Measurements from ENCODE around the gene ABCA7. TPM values are rescaled to one million over a fixed set of nuclear protein-coding genes. Genes with fewer than 3 reads are reported as not detected.

ABCA7 gene
- total and polyA plus RNA-seq, 2 of the 13 experiments (the other 11 are each of a cell fraction or from before 2014, with no cell fraction given), result 4.4 to 32.4 TPM

DNA sequence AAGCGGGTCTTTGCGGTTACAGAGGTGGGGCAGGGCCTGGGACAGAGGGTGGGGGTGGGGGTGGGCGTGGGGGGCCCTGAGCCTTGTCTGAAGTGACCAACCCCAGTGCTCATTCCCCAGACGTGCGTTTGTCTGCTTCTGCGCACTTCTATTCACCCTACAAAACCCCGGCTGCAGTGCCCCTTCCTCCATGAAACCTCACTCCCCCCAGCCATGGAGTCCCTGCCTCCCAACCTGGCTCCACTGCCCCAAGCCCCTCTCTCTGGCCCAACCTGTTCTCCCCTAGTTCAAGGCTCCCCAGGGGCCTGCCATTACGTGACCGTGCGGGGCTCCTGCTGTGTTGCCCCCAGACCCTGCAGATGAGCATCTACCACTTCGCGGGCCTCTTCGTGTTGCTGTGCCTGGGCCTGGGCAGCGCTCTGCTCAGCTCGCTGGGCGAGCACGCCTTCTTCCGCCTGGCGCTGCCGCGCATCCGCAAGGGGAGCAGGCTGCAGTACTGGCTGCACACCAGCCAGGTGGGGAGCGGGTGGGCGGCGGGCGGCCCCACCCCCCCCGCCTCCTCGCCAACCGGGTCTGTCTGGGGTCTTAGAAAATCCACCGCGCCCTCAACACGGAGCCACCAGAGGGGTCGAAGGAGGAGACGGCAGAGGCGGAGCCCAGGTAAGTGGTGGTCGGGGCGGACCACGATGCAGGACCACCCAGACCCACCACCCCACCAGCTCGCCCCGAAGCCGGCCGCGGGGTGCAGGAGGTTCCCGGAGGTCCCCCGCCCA is 31.5 kb upstream of the ABCA7 start:
- in situ Hi-C loops (cut with HindIII; ENCODE audit: extremely low pct_ligation_motif_present, low pct_unique_long_range_greater_than_20kb), result no loop called here
- no peak for TF ChIP-seq ZBTB2 (CRISPR knock-in tag; IDR thresholded peaks at IDR 0.05; ENCODE audit: low read depth)
- TF ChIP-seq, protein P1, sequence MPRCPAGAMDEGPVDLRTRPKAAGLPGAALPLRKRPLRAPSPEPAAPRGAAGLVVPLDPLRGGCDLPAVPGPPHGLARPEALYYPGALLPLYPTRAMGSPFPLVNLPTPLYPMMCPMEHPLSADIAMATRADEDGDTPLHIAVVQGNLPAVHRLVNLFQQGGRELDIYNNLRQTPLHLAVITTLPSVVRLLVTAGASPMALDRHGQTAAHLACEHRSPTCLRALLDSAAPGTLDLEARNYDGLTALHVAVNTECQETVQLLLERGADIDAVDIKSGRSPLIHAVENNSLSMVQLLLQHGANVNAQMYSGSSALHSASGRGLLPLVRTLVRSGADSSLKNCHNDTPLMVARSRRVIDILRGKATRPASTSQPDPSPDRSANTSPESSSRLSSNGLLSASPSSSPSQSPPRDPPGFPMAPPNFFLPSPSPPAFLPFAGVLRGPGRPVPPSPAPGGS (CRISPR knock-in tag; IDR thresholded peaks at IDR 0.05), result no peak
- no peak for TF ChIP-seq ZSCAN20 (CRISPR knock-in tag; IDR thresholded peaks at IDR 0.05; ENCODE audit: borderline replicate concordance)
- no peak for TF ChIP-seq ZNF672 (CRISPR knock-in tag; IDR thresholded peaks at IDR 0.05)
- TF ChIP-seq ZNF274 (CRISPR knock-in tag; IDR thresholded peaks at IDR 0.05), result no peak
- no peak for TF ChIP-seq ETV6 (CRISPR knock-in tag; conservative IDR thresholded peaks at IDR 0.05)
- TF ChIP-seq MTA1 (CRISPR knock-in tag; IDR thresholded peaks at IDR 0.05; ENCODE audit: borderline replicate concordance), result no peak
- TF ChIP-seq SAFB2 (CRISPR knock-in tag; IDR thresholded peaks at IDR 0.05; ENCODE audit: borderline replicate concordance, low read depth), result no peak
- no peak for TF ChIP-seq RBFOX2 (IDR thresholded peaks at IDR 0.05; ENCODE audit: low read depth, low read length)
- TF ChIP-seq, protein P2, sequence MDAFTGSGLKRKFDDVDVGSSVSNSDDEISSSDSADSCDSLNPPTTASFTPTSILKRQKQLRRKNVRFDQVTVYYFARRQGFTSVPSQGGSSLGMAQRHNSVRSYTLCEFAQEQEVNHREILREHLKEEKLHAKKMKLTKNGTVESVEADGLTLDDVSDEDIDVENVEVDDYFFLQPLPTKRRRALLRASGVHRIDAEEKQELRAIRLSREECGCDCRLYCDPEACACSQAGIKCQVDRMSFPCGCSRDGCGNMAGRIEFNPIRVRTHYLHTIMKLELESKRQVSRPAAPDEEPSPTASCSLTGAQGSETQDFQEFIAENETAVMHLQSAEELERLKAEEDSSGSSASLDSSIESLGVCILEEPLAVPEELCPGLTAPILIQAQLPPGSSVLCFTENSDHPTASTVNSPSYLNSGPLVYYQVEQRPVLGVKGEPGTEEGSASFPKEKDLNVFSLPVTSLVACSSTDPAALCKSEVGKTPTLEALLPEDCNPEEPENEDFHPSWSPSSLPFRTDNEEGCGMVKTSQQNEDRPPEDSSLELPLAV (CRISPR knock-in tag; conservative IDR thresholded peaks at IDR 0.05; ENCODE audit: low read depth), result no peak
- TF ChIP-seq GATA4 (IDR thresholded peaks at IDR 0.05; ENCODE audit: borderline replicate concordance, low read depth), result no peak
- TF ChIP-seq GMEB2 (CRISPR knock-in tag; IDR thresholded peaks at IDR 0.05; ENCODE audit: low read depth), result no peak
- TF ChIP-seq AGO2 (optimal IDR thresholded peaks at IDR 0.05; ENCODE audit: low read depth, low read length), result peak; percentile 93
- TF ChIP-seq RXRA (CRISPR knock-in tag; IDR thresholded peaks at IDR 0.05), result no peak

More for the DNA sequence above, 31.5 kb upstream of the ABCA7 start:
- H2AFZ ChIP-seq (ENCODE audit: low read length), result no peak overlapping the region
- no peak for ATAC-seq
- no peaks in the 10 kb centered on the region for H4K20me1 ChIP-seq (ENCODE audit: insufficient read depth, low read length)
- H3K9ac ChIP-seq (ENCODE audit: insufficient read depth, low read depth, low read length), result no peak overlapping the region
- no peak for FAIRE-seq
- intact Hi-C loops (cut with micrococcal nuclease; ENCODE audit: unreplicated experiment), result no loop called here
- H3K4me2 ChIP-seq (ENCODE audit: low read depth, low read length), result no peak overlapping the region
- H3K4me1 ChIP-seq (ENCODE audit: insufficient read depth, low read length), result peaks cover 13% of the 10 kb centered on the region
- H3K27ac ChIP-seq (ENCODE audit: extremely low read length, insufficient read depth, low read length), result no peak overlapping the region
- H3K36me3 ChIP-seq (replicated peaks in 1 of 2; ENCODE audit: control insufficient read depth in 1 of 2, insufficient read depth in 2 of 2, low read length in 2 of 2), result peaks cover 7% of the 10 kb centered on the region in 2 experiments; a peak in 3 of 5 replicates
- no peaks in the 10 kb centered on the region for H3K9me3 ChIP-seq (ENCODE audit: low read length)
- ChIA-PET POLR2A (no interaction called here), CTCF (ENCODE audit: low intra/inter-chr PET ratio, low total read pairs) (no interaction called here)
- H3K27me3 ChIP-seq (ENCODE audit: control insufficient read depth in 1 of 2, insufficient read depth in 2 of 2, low read length in 2 of 2), result peaks cover 6 to 16% of the 10 kb centered on the region in 2 experiments
- WGBS (ENCODE audit: low lambda C conversion rate), result 98% methylated on average over 32 of the region's 45 CpGs
- DNase-seq (ENCODE audit: low spot score), result no peak
- no peaks in the 10 kb centered on the region for H3K79me2 ChIP-seq (ENCODE audit: insufficient read depth, low read length)
- BruUV-seq (replicated peaks), result no TSS peak
- no peak overlapping the region for H3K4me3 ChIP-seq (replicated peaks in 1 of 3; ENCODE audit: insufficient read depth in 1 of 3, low read depth in 2 of 3, low read length in 3 of 3)

Data from HepG2 (cell line).